ENCODE data around the gene FHIP2A.
"Not testable (repeated sequence)": the region's sequence is repeated elsewhere in the genome, so short reads cannot be mapped to it uniquely, and the experiment has no call there.

The FHIP2A gene

GRCh38 chr10:114821293-114821914, at the start of gene FHIP2A:
TSS of gene FHIP2A (plus strand) at chr10:114821780. CDS start at chr10:114822079, 299 bp downstream.
- peak; percentile 77 for DNase-seq

- no peak for DNase-seq
These were observed 48.9 kb upstream of the FHIP2A start for GRCh38 chr10:114772496-114773196.

GRCh38 chr10:114773197-114773532, 48.4 kb upstream of the FHIP2A start:
- DNase-seq = no peak

- DNase-seq = not testable (repeated sequence)
These were observed 46.5 kb upstream of the FHIP2A start for GRCh38 chr10:114775082-114775481.

- no peak for DNase-seq
These were observed 44.2 kb upstream of the FHIP2A start for GRCh38 chr10:114777415-114777814.

- DNase-seq = no peak
These were observed 41.6 kb upstream of the FHIP2A start for GRCh38 chr10:114779803-114780576.

GRCh38 chr10:114780577-114781184, 40.9 kb upstream of the FHIP2A start:
- no peak for DNase-seq

GRCh38 chr10:114782666-114783065, 38.9 kb upstream of the FHIP2A start:
- no peak for DNase-seq

GRCh38 chr10:114783686-114784085, 37.9 kb upstream of the FHIP2A start:
- no peak for DNase-seq

GRCh38 chr10:114786492-114786891, 35.1 kb upstream of the FHIP2A start:
- DNase-seq = not testable (repeated sequence)

- not testable (repeated sequence) for DNase-seq
These were observed 34.4 kb upstream of the FHIP2A start for GRCh38 chr10:114787131-114787530.

GRCh38 chr10:114791768-114792167, 29.8 kb upstream of the FHIP2A start:
- DNase-seq = no peak

GRCh38 chr10:114795039-114795438, 26.5 kb upstream of the FHIP2A start:
- DNase-seq = no peak

GRCh38 chr10:114800361-114800760, 21.2 kb upstream of the FHIP2A start:
- DNase-seq = no peak

GRCh38 chr10:114801411-114801813, 20.2 kb upstream of the FHIP2A start:
- no peak for DNase-seq

GRCh38 chr10:114802177-114802576, 19.4 kb upstream of the FHIP2A start:
- DNase-seq = no peak

- DNase-seq = no peak
These were observed 14.8 kb upstream of the FHIP2A start for GRCh38 chr10:114806562-114807391.

GRCh38 chr10:114808982-114809381, 12.6 kb upstream of the FHIP2A start:
- DNase-seq = no peak

- no peak for DNase-seq
These were observed 10.7 kb upstream of the FHIP2A start for GRCh38 chr10:114810926-114811325.

GRCh38 chr10:114811862-114812261, 9.7 kb upstream of the FHIP2A start:
- DNase-seq = no peak

- DNase-seq = no peak
These were observed 5.8 kb upstream of the FHIP2A start for GRCh38 chr10:114815791-114816190.

- DNase-seq = no peak
These were observed 5.3 kb upstream of the FHIP2A start for GRCh38 chr10:114816308-114816707.

GRCh38 chr10:114819322-114819721, 2.3 kb upstream of the FHIP2A start:
- no peak for DNase-seq
